Ectodermal cell (in vitro differentiated cells): ENCODE results near the gene RFC5.
A peak's percentile ranks its signal among the peaks of the same experiment; 100 is the strongest.
"Not testable (repeated sequence)": the region's sequence is repeated elsewhere in the genome, so short reads cannot be mapped to it uniquely, and the experiment has no call there.

Experiments used
- H3K27ac ChIP-seq: 2 replicates; pipeline ENCODE4 v1.7.0; 2013; ENCODE audit warnings: mild to moderate bottlenecking, low read depth, low read length; ENCODE audit not compliant: insufficient read depth, poor library complexity, severe bottlenecking
- H3K27me3 ChIP-seq: 2 replicates; pipeline ENCODE4 v1.7.0; 2013; ENCODE audit warnings: mild to moderate bottlenecking, low read length; ENCODE audit not compliant: insufficient read depth, control insufficient read depth, poor library complexity, severe bottlenecking
- H3K36me3 ChIP-seq: one replicate; pipeline ENCODE4 v1.7.0; 2013; ENCODE audit warnings: low read length; ENCODE audit not compliant: control insufficient read depth, insufficient read depth
- H3K4me1 ChIP-seq: one replicate; pipeline ENCODE4 v1.7.0; 2013; ENCODE audit warnings: low read length; ENCODE audit not compliant: control insufficient read depth, insufficient read depth
- H3K4me3 ChIP-seq: 2 replicates; pipeline ENCODE4 v1.7.0; 2013; ENCODE audit warnings: low read depth, low read length, control low read depth; ENCODE audit not compliant: insufficient read depth
- H3K9me3 ChIP-seq: 2 replicates; pipeline ENCODE4 v1.7.0; 2013; ENCODE audit warnings: mild to moderate bottlenecking, low read length, moderate library complexity; ENCODE audit not compliant: control insufficient read depth
- WGBS, 2 experiments: methylation state at CpG; one replicate each; pipeline ENCODE4 v1.1.7; 2013; ENCODE audit warnings: missing lambda C conversion rate in 2 of 2; 5-methylcytosine and 5-hydroxymethylcytosine counted together

RFC5 gene

GRCh38 chr12:118013283-118013682 lies 3.2 kb upstream of the RFC5 start:
- H3K36me3 ChIP-seq, result no peaks in the 10 kb centered on the region
- no peak overlapping the region for H3K4me3 ChIP-seq
- H3K27ac ChIP-seq, result no peak overlapping the region
- 91% methylated on average over 3 of the region's 3 CpGs for WGBS, 2 experiments
- H3K9me3 ChIP-seq, result no peaks in the 10 kb centered on the region
- peaks cover 7% of the 10 kb centered on the region for H3K4me1 ChIP-seq
- no peaks in the 10 kb centered on the region for H3K27me3 ChIP-seq

- no peak overlapping the region for H3K27ac ChIP-seq
- H3K9me3 ChIP-seq, result no peaks in the 10 kb centered on the region
- 89 to 92% methylated on average over 2 of the region's 2 CpGs for WGBS, 2 experiments
- no peak overlapping the region for H3K4me3 ChIP-seq
- peaks cover 7% of the 10 kb centered on the region for H3K4me1 ChIP-seq
- H3K27me3 ChIP-seq, result no peaks in the 10 kb centered on the region
- H3K36me3 ChIP-seq, result peaks cover 15% of the 10 kb centered on the region
Observed at GRCh38 chr12:118015306-118015705, 1.2 kb upstream of the RFC5 start.

GRCh38 chr12:118015944-118016343 lies 559 bp upstream of the RFC5 start:
- Histone ChIP-seq H3K4me3 (no peak overlapping the region), H3K36me3 (peaks cover 21% of the 10 kb centered on the region), H3K4me1 (peaks cover 7% of the 10 kb centered on the region), H3K27me3 (no peaks in the 10 kb centered on the region), H3K27ac (no peak overlapping the region), H3K9me3 (no peaks in the 10 kb centered on the region)
- WGBS, 2 experiments, result 57 to 59% methylated on average over 9 of the region's 9 CpGs

DNA sequence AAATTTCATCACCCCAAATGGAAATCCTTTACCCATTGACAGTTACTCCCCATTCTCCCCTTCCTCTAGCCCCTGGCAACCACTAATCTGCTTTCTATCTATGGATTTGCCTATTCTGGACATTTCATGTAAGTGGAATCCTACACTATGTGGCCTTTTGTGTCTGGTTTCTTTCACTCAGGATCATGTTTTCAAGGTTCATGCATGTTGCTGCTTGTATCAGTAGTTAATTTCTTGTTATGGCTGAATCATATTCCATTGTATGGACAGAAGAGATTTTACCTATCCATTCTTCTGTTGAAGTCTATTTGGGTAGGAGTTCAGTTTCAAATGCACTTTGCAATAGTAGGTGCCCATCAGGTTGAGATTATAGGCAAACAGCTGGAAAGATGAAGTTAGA lies 1.4 kb downstream of the RFC5 start:
- H3K27me3 ChIP-seq, result no peaks in the 10 kb centered on the region
- H3K36me3 ChIP-seq, result peaks cover 33% of the 10 kb centered on the region
- H3K9me3 ChIP-seq, result no peaks in the 10 kb centered on the region
- peak overlapping the region; percentile 91 for H3K4me3 ChIP-seq
- no peak overlapping the region for H3K27ac ChIP-seq
- H3K4me1 ChIP-seq, result peaks cover 7% of the 10 kb centered on the region

DNA sequence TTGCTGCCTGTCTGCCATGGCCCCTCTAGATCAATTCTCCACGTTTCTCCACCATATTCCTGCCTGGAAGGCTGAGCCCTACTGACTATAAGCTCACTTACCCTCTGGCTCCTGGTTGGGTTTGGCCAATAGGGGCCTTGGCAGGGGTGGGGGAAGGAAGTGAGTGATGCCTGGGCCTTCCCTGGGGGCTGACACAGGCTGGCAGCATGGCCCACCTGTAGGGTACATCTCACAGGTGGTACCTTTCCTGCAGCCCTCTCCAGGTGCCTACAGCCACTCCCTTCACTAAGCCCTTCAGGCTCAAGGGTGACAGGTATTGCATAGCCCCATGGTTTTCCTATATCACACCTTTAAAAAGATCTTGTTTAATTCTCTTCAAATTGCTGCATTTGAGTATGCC lies 3.5 kb downstream of the RFC5 start:
- H3K27me3 ChIP-seq, result no peaks in the 10 kb centered on the region
- no peak overlapping the region for H3K4me3 ChIP-seq
- H3K36me3 ChIP-seq, result peaks cover 37% of the 10 kb centered on the region
- no peaks in the 10 kb centered on the region for H3K9me3 ChIP-seq
- H3K27ac ChIP-seq, result no peak overlapping the region
- WGBS, 2 experiments, result 90 to 100% methylated on average over 1 of the region's 1 CpG
- H3K4me1 ChIP-seq, result peaks cover 7% of the 10 kb centered on the region

- not testable (repeated sequence) for H3K9me3 ChIP-seq, H3K27ac ChIP-seq, H3K4me3 ChIP-seq, H3K4me1 ChIP-seq, H3K27me3 ChIP-seq
- WGBS, 2 experiments, result 94 to 95% methylated on average over 13 of the region's 13 CpGs
- peaks cover 50% of the 10 kb centered on the region for H3K36me3 ChIP-seq
Observed at GRCh38 chr12:118022097-118022727, 5.7 kb downstream of the RFC5 start.

DNA sequence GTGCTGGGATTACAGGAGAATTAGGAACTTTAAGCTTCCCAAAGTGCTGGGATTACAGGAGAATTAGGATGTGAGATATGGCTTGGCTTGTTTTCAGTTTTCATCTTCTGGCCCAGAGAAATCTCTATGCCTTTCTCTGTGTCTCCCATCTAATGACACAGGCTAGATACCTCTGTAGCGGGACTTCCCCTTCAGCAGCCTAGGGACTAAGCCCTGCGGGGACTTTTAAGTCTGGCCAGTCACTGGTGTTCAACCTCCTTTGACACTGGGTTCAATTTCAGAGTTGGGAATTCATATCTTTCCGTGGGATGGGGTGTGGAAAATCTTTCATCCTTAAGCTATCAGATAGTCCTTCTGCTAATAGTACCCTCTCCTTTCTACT lies 6.2 kb downstream of the RFC5 start:
- H3K9me3 ChIP-seq, result no peaks in the 10 kb centered on the region
- H3K27me3 ChIP-seq, result no peaks in the 10 kb centered on the region
- H3K36me3 ChIP-seq, result peaks cover 55% of the 10 kb centered on the region
- WGBS, 2 experiments, result 96 to 97% methylated on average over 3 of the region's 3 CpGs
- peaks cover 3% of the 10 kb centered on the region for H3K4me1 ChIP-seq
- no peak overlapping the region for H3K27ac ChIP-seq
- no peak overlapping the region for H3K4me3 ChIP-seq

- WGBS, 2 experiments, result 91% methylated on average over 8 to 9 of the region's 9 CpGs
- no peak overlapping the region for H3K27ac ChIP-seq
- peaks cover 55% of the 10 kb centered on the region for H3K36me3 ChIP-seq
- H3K4me3 ChIP-seq, result no peak overlapping the region
- H3K9me3 ChIP-seq, result no peaks in the 10 kb centered on the region
- H3K27me3 ChIP-seq, result no peaks in the 10 kb centered on the region
- H3K4me1 ChIP-seq, result no peaks in the 10 kb centered on the region
Observed at GRCh38 chr12:118023301-118023860, 6.9 kb downstream of the RFC5 start.

- WGBS, 2 experiments, result 91 to 93% methylated on average over 4 of the region's 4 CpGs
- Histone ChIP-seq H3K27ac (no peak overlapping the region), H3K4me3 (no peak overlapping the region), H3K9me3 (no peaks in the 10 kb centered on the region), H3K36me3 (peaks cover 45% of the 10 kb centered on the region), H3K27me3 (no peaks in the 10 kb centered on the region), H3K4me1 (no peaks in the 10 kb centered on the region)
Observed at GRCh38 chr12:118025168-118025567, 8.7 kb downstream of the RFC5 start.

DNA sequence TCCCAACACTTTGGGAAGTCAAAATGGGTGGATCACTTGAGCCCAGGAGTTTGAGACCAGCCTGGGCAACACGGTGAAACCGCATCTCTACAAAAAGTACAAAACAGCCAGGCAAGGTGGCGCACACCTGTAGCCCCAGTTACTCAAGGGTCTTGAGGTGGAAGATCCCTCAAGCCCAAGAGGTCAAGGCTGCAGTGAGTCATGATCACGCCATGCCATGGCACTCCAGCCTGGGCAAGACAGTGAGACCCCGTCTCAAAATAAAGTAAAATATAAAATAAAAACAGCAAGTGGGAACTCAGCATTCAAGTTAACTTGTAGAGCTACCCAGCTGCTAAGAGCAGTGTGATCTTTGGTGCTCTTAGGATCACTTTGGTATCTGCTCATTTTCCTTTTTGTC lies 12.7 kb downstream of the RFC5 start:
- H3K9me3 ChIP-seq, result no peaks in the 10 kb centered on the region
- no peak overlapping the region for H3K27ac ChIP-seq
- no peak overlapping the region for H3K4me3 ChIP-seq
- peaks cover 39% of the 10 kb centered on the region for H3K36me3 ChIP-seq
- WGBS, 2 experiments, result 92 to 93% methylated on average over 5 of the region's 5 CpGs
- no peaks in the 10 kb centered on the region for H3K4me1 ChIP-seq
- no peaks in the 10 kb centered on the region for H3K27me3 ChIP-seq

DNA sequence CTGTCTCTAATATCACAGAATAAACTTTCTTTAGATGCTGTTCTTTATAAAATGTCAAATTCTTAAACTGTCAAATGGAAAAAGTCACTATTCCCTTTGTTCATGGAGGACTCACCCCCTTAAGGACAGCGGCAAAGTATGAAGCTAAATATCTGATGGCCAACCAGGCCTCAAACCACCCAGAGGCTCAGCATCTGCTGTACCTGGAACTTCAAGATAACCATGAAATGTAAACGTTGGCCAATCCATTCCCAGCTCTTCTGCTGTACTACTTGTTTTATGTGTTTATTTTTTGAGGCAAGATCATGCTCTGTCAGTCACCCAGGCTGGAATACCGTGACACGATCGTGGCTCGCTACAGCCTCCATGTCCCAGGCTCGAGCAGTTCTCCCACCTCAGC lies 15.7 kb downstream of the RFC5 start:
- WGBS, 2 experiments, result 93 to 96% methylated on average over 7 of the region's 7 CpGs
- Histone ChIP-seq H3K27me3 (no peaks in the 10 kb centered on the region), H3K36me3 (peaks cover 29% of the 10 kb centered on the region), H3K27ac (no peak overlapping the region), H3K9me3 (no peaks in the 10 kb centered on the region), H3K4me3 (no peak overlapping the region), H3K4me1 (no peaks in the 10 kb centered on the region)
